NCI-H2196 treated with DMSO at 0.1 percent for 48 hours (cell line): ENCODE measurements around the gene FAM200B.
"Not testable (repeated sequence)": the region's sequence is repeated elsewhere in the genome, so short reads cannot be mapped to it uniquely, and the experiment has no call there.

ENCODE experiments used
- DNase-seq: peaks from one replicate; lab custom pipeline; 2025; ENCODE audit not compliant: unreplicated experiment; lab: John Stamatoyannopoulos, UW

The FAM200B gene

GRCh38 chr4:15733061-15733460 is 51.4 kb downstream of the FAM200B start:
- not testable (repeated sequence) for DNase-seq

- no peak for DNase-seq
Measured at GRCh38 chr4:15735536-15735935, 53.9 kb downstream of the FAM200B start.

- no peak for DNase-seq
Measured at GRCh38 chr4:15736514-15737050, 55.0 kb downstream of the FAM200B start.

GRCh38 chr4:15737255-15737654 is 55.6 kb downstream of the FAM200B start:
- no peak for DNase-seq

GRCh38 chr4:15738877-15739276 is 57.2 kb downstream of the FAM200B start:
- no peak for DNase-seq
